ENCODE data around the gene XRCC3. TPM values are rescaled to one million over a fixed set of nuclear protein-coding genes. Genes with fewer than 3 reads are reported as not detected.

The XRCC3 gene
- total RNA-seq (ENCODE audit: unreplicated experiment) = 10.2 TPM
- long read RNA-seq = 0 reads

GRCh38 chr14:103715052-103716000 lies at the start of gene XRCC3, which contains the start of gene ZFYVE21:
TSS of gene XRCC3 (minus strand) at chr14:103715451. CDS start at chr14:103711087, 4,364 bp downstream.
TSS of gene ZFYVE21 (plus strand) at chr14:103715810. CDS start at chr14:103715842, 32 bp downstream.
- H3K27ac Mint-ChIP-seq (ENCODE audit: unreplicated experiment) = peak within 1 kb of the TSS; percentile 93
- DNase-seq (ENCODE audit: low spot score) = peak; percentile 99
- peak within 1 kb of the TSS; percentile 94 for H3K4me3 Mint-ChIP-seq (ENCODE audit: unreplicated experiment)
- H3K27me3 Mint-ChIP-seq (ENCODE audit: unreplicated experiment) = peaks cover 42% of the 10 kb centered on the region
- H3K36me3 Mint-ChIP-seq (ENCODE audit: low read depth, unreplicated experiment) = peaks cover 15% of the 10 kb centered on the region
- no peaks in the 10 kb centered on the region for H3K9me3 Mint-ChIP-seq (ENCODE audit: unreplicated experiment)
- H3K4me1 Mint-ChIP-seq (ENCODE audit: unreplicated experiment) = peaks cover 33% of the 10 kb centered on the region
- TF ChIP-seq, protein P1, sequence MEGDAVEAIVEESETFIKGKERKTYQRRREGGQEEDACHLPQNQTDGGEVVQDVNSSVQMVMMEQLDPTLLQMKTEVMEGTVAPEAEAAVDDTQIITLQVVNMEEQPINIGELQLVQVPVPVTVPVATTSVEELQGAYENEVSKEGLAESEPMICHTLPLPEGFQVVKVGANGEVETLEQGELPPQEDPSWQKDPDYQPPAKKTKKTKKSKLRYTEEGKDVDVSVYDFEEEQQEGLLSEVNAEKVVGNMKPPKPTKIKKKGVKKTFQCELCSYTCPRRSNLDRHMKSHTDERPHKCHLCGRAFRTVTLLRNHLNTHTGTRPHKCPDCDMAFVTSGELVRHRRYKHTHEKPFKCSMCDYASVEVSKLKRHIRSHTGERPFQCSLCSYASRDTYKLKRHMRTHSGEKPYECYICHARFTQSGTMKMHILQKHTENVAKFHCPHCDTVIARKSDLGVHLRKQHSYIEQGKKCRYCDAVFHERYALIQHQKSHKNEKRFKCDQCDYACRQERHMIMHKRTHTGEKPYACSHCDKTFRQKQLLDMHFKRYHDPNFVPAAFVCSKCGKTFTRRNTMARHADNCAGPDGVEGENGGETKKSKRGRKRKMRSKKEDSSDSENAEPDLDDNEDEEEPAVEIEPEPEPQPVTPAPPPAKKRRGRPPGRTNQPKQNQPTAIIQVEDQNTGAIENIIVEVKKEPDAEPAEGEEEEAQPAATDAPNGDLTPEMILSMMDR (IDR thresholded peaks at IDR 0.05; ENCODE audit: unreplicated experiment) = no peak

GRCh38 chr14:103763730-103764488 lies 48.7 kb upstream of the XRCC3 start:
- DNase-seq (ENCODE audit: low spot score) = no peak
- TF ChIP-seq, protein P1 (IDR thresholded peaks at IDR 0.05; ENCODE audit: unreplicated experiment) = no peak
- peaks cover 29% of the 10 kb centered on the region for H3K4me1 Mint-ChIP-seq (ENCODE audit: unreplicated experiment)
- H3K36me3 Mint-ChIP-seq (ENCODE audit: low read depth, unreplicated experiment) = peaks cover 33% of the 10 kb centered on the region
- peaks cover 6% of the 10 kb centered on the region for H3K9me3 Mint-ChIP-seq (ENCODE audit: unreplicated experiment)
- peaks cover 6% of the 10 kb centered on the region for H3K27me3 Mint-ChIP-seq (ENCODE audit: unreplicated experiment)
- peak overlapping the region; percentile 41 for H3K27ac Mint-ChIP-seq (ENCODE audit: unreplicated experiment)
- H3K4me3 Mint-ChIP-seq (ENCODE audit: unreplicated experiment) = peak overlapping the region; percentile 81

- H3K4me3 Mint-ChIP-seq (ENCODE audit: unreplicated experiment) = no peak overlapping the region
- H3K36me3 Mint-ChIP-seq (ENCODE audit: low read depth, unreplicated experiment) = peaks cover 31% of the 10 kb centered on the region
- no peak overlapping the region for H3K27ac Mint-ChIP-seq (ENCODE audit: unreplicated experiment)
- peaks cover 6% of the 10 kb centered on the region for H3K9me3 Mint-ChIP-seq (ENCODE audit: unreplicated experiment)
- H3K27me3 Mint-ChIP-seq (ENCODE audit: unreplicated experiment) = peaks cover 5% of the 10 kb centered on the region
- TF ChIP-seq, protein P1 (IDR thresholded peaks at IDR 0.05; ENCODE audit: unreplicated experiment) = no peak
- DNase-seq (ENCODE audit: low spot score) = no peak
- peaks cover 26% of the 10 kb centered on the region for H3K4me1 Mint-ChIP-seq (ENCODE audit: unreplicated experiment)
These were observed 47.3 kb upstream of the XRCC3 start for GRCh38 chr14:103762541-103762940.

- DNase-seq (ENCODE audit: low spot score) = no peak
- Mint-ChIP-seq H3K36me3 (ENCODE audit: low read depth, unreplicated experiment) (peaks cover 28% of the 10 kb centered on the region), H3K27me3 (ENCODE audit: unreplicated experiment) (peaks cover 3% of the 10 kb centered on the region)
These were observed 46.8 kb upstream of the XRCC3 start for GRCh38 chr14:103762036-103762435.

More at GRCh38 chr14:103762036-103762435, 46.8 kb upstream of the XRCC3 start:
- TF ChIP-seq, protein P1 (IDR thresholded peaks at IDR 0.05; ENCODE audit: unreplicated experiment) = no peak
- H3K9me3 Mint-ChIP-seq (ENCODE audit: unreplicated experiment) = peaks cover 6% of the 10 kb centered on the region
- H3K4me1 Mint-ChIP-seq (ENCODE audit: unreplicated experiment) = peaks cover 23% of the 10 kb centered on the region
- no peak overlapping the region for H3K27ac Mint-ChIP-seq (ENCODE audit: unreplicated experiment)
- H3K4me3 Mint-ChIP-seq (ENCODE audit: unreplicated experiment) = no peak overlapping the region

Measured in endothelial cell (in vitro differentiated cells).